Subcutaneous adipose tissue (tissue), 4 donors: ENCODE measurements around the gene SCP2. TPM values are rescaled to one million over a fixed set of nuclear protein-coding genes. Genes with fewer than 3 reads are reported as not detected.

Experiments
- small RNA-seq: library from RNA; depleted of rRNA; stranded (forward); fragments of <200 nt; gene quantifications from one replicate; pipeline ENCODE3, GENCODE V24; 2016
- total RNA-seq, 4 donors: library from RNA; depleted of rRNA; stranded (reverse); fragments of >200 nt; gene quantifications; one replicate each; pipeline ENCODE4 v1.1.0, GENCODE V29; 2016
- TF ChIP-seq, protein P1 (sequence below): fragments of 450-650 bp; IDR thresholded peaks from one replicate; pipeline ENCODE4 v1.5.1; 2016; ENCODE audit warnings: low read depth, mild to moderate bottlenecking, control low read depth, antibody characterized with exemption, moderate library complexity

The SCP2 gene
- total RNA-seq, 4 donors from 2014 or later, result 152 to 223 (median 170) TPM

DNA sequence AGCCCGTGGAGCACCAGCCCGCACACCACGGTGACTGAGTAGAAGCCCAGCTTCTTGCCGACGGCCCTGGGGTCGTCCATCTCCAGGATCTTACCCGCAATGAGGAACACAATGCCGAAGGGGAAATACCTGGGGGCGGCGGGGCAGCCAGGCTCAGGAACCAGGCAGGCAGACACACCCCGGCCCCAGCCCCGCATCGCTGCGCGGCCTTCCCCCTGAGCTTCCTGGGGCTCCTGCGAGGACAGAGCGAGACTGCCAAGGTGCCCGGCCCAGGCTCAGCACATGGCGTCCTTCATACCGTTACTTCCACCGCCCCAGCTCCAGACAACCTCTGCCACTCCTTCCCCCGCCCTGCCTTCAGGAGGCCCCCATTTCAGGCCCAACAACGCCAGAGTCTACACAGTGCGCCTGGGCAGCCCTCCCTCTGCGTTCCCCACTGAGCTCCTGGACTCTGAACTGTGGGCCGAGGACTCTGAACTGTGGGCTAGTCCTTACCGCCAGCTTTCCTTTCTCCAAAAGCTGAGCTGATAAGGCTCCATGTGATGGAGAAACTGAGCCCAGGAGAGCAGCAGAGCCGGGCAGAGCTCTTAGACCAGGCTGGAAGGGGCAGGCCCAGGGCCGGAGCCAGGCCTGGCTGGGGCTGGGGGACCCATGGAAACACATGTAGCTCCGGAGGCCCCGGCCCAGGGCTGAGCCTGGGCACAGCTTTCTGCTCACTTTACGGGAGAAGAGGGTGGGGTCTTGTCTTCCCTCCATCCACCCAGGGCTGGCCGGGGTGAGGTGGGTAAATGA is 165.8 kb downstream of the SCP2 start:
- TF ChIP-seq, protein P1, sequence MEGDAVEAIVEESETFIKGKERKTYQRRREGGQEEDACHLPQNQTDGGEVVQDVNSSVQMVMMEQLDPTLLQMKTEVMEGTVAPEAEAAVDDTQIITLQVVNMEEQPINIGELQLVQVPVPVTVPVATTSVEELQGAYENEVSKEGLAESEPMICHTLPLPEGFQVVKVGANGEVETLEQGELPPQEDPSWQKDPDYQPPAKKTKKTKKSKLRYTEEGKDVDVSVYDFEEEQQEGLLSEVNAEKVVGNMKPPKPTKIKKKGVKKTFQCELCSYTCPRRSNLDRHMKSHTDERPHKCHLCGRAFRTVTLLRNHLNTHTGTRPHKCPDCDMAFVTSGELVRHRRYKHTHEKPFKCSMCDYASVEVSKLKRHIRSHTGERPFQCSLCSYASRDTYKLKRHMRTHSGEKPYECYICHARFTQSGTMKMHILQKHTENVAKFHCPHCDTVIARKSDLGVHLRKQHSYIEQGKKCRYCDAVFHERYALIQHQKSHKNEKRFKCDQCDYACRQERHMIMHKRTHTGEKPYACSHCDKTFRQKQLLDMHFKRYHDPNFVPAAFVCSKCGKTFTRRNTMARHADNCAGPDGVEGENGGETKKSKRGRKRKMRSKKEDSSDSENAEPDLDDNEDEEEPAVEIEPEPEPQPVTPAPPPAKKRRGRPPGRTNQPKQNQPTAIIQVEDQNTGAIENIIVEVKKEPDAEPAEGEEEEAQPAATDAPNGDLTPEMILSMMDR, result no peak

DNA sequence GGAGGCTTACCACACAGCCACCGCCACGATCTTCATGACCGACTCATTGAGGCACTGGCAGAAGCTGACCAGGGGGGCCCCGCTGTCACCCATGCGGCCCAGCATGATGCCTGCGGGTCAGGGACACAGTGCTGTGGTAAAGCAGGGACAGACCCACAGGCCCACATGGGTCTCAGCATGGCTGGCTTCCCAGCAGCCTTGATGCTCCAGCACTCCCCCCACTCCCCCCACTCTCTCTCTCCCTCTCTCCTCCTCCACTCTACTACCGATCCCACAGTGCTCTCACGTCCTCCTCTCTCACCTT is 166.3 kb downstream of the SCP2 start:
- TF ChIP-seq, protein P1, result no peak

DNA sequence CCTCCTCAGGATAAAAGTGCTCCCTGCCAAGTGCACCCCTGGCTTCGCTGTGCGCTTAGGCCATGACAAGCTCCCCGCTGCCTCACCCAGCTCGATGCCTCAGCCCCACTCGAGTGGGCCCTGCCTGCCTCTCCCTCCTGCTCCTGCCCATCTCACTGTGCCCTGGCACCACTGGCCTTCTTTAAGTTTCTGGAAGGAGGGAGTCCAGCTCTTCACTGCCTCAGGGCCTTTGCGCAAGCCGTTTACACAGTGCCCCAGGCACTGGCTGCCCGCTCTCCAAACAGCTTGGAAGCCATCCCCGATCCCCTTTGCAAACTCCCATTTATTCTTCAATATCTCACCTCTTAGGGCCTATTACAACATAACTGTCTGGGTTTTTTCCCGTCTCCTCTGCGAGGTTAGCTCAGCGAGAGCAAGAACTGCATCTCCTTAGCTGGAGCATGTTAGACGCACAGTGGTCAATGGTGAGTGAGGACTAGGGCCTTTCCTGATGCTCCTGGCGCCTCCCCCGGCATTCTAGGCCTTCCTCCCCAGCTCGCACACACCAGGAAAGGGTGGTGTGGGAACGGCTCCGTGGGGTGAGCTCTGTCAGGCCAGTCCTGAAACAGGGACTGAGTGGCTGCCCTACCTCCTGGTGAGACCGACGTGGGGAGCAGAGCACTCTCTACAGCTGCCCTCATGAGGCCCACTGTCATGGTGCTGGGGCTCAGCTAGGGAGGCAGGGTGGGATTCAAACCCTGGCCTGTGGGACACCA is 166.9 kb downstream of the SCP2 start:
- TF ChIP-seq, protein P1, result no peak

DNA sequence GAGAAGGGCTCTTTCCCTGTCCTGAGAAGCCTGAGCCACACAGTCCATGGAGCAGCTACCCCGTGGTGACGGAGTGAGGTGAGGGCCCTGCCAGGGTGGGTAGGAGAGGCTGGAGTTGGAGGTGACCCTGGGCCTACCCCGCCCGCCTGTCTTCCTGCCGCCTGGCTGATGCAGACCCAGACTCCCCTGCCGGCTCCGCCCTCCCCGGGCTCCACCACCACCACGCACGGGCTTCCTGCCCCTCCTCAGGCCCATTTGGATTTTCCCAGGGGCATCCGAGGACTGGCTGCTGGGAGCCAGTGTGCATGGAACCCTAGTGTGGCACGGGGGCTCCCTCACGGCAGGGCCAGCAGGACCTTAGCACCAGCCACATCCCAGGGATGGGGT is 167.4 kb downstream of the SCP2 start:
- TF ChIP-seq, protein P1, result no peak

Small RNA genes lying within 50 kb of the gene (small RNA-seq; reads per million reads assigned to genes)
- not detected for gene AC099677.1
- not detected for gene AC099677.2
- not detected for gene HIGD1AP11
- not detected for gene MIR1273F
- not detected for gene MIR1273G
- not detected for gene MIR5095

Other genes with a start within 250 kb of the SCP2 start
- gene COA7, start 228.9 kb upstream of the SCP2 start, total RNA-seq, result 10 to 100 TPM in 1 of 4 donors, 1 to 10 TPM in 3; 7.0 to 11.9 (median 7.2) TPM
- gene ZYG11B, start 200.8 kb upstream of the SCP2 start, total RNA-seq, result 10 to 100 TPM; 42.3 to 54.9 (median 49.0) TPM
- under 1 TPM in 1 of 4 donors, not detected in 3; 0.19 TPM for gene ZYG11A, start 84.5 kb upstream of the SCP2 start, total RNA-seq
- 100 to 1,000 TPM in 2 of 4 donors, 10 to 100 TPM in 2; 67.7 to 419 (median 129) TPM for gene ECHDC2, start 5.5 kb upstream of the SCP2 start, total RNA-seq
- gene PODN, start 134.9 kb downstream of the SCP2 start, total RNA-seq, result 100 to 1,000 TPM in 3 of 4 donors, 10 to 100 TPM in 1; 88.4 to 197 (median 150) TPM
- gene SLC1A7, start 215.4 kb downstream of the SCP2 start, total RNA-seq, result under 1 TPM in 2 of 4 donors, not detected in 2; 0.17 to 0.94 TPM